LHCN-M2 (cell line): ENCODE data around the gene PRICKLE1. TPM values are rescaled to one million over a fixed set of nuclear protein-coding genes. Genes with fewer than 3 reads are reported as not detected.

Source experiments
- DNase-seq: peaks from one replicate; pipeline ENCODE4 v3.0.0-alpha.2; 2012; ENCODE audit warnings: low read depth
- total RNA-seq: library from RNA; depleted of rRNA; stranded (reverse); fragments of >200 nt; gene quantifications from 2 replicates; pipeline ENCODE4 v1.2.3, GENCODE V29; 2014

Gene PRICKLE1
- total RNA-seq, 1 experiment from 2014 or later, result 2.8 TPM

- DNase-seq, result no peak
Measured at GRCh38 chr12:42458575-42458974, 131.0 kb downstream of the PRICKLE1 start.

- DNase-seq, result peak; percentile 5
Measured at GRCh38 chr12:42450248-42450647, 139.3 kb downstream of the PRICKLE1 start.

GRCh38 chr12:42448841-42449240 lies 140.7 kb downstream of the PRICKLE1 start:
- DNase-seq, result peak; percentile 5

GRCh38 chr12:42447371-42447786 lies 142.2 kb downstream of the PRICKLE1 start:
- DNase-seq, result no peak

- no peak for DNase-seq
Measured at GRCh38 chr12:42446761-42447160, 142.8 kb downstream of the PRICKLE1 start.

- DNase-seq, result no peak
Measured at GRCh38 chr12:42445891-42446290, 143.7 kb downstream of the PRICKLE1 start.

- DNase-seq, result no peak
Measured at GRCh38 chr12:42444192-42444943, 145.2 kb downstream of the PRICKLE1 start.

GRCh38 chr12:42442888-42443287 lies 146.7 kb downstream of the PRICKLE1 start:
- DNase-seq, result no peak

- DNase-seq, result no peak
Measured at GRCh38 chr12:42442311-42442759, 147.2 kb downstream of the PRICKLE1 start.

- DNase-seq, result no peak
Measured at GRCh38 chr12:42440608-42441007, 148.9 kb downstream of the PRICKLE1 start.

- no peak for DNase-seq
Measured at GRCh38 chr12:42432517-42433140, 156.9 kb downstream of the PRICKLE1 start.

GRCh38 chr12:42428850-42429249 lies 160.7 kb downstream of the PRICKLE1 start:
- no peak for DNase-seq

- peak; percentile 55 for DNase-seq
Measured at GRCh38 chr12:42426746-42427145, 162.8 kb downstream of the PRICKLE1 start.

- DNase-seq, result no peak
Measured at GRCh38 chr12:42422785-42423184, 166.8 kb downstream of the PRICKLE1 start.

- DNase-seq, result peak; percentile 56
Measured at GRCh38 chr12:42421844-42422779, 167.4 kb downstream of the PRICKLE1 start.

- no peak for DNase-seq
Measured at GRCh38 chr12:42420395-42420794, 169.2 kb downstream of the PRICKLE1 start.

- DNase-seq, result no peak
Measured at GRCh38 chr12:42410340-42410739, 179.2 kb downstream of the PRICKLE1 start.

- DNase-seq, result no peak
Measured at GRCh38 chr12:42409471-42409870, 180.1 kb downstream of the PRICKLE1 start.

- DNase-seq, result peak; percentile 3
Measured at GRCh38 chr12:42407306-42407705, 182.2 kb downstream of the PRICKLE1 start.
